GM18499 (cell line): ENCODE data around the gene MAPKAPK2.
"Not testable (repeated sequence)": the region's sequence is repeated elsewhere in the genome, so short reads cannot be mapped to it uniquely, and the experiment has no call there.

Experiments
- ATAC-seq: cut with Tn5 transposase; IDR thresholded peaks from one replicate; pipeline ENCODE4 v1.9.1; 2021; ENCODE audit warnings: moderate number of reproducible peaks; ENCODE audit not compliant: insufficient read depth, unreplicated experiment

MAPKAPK2 gene

DNA sequence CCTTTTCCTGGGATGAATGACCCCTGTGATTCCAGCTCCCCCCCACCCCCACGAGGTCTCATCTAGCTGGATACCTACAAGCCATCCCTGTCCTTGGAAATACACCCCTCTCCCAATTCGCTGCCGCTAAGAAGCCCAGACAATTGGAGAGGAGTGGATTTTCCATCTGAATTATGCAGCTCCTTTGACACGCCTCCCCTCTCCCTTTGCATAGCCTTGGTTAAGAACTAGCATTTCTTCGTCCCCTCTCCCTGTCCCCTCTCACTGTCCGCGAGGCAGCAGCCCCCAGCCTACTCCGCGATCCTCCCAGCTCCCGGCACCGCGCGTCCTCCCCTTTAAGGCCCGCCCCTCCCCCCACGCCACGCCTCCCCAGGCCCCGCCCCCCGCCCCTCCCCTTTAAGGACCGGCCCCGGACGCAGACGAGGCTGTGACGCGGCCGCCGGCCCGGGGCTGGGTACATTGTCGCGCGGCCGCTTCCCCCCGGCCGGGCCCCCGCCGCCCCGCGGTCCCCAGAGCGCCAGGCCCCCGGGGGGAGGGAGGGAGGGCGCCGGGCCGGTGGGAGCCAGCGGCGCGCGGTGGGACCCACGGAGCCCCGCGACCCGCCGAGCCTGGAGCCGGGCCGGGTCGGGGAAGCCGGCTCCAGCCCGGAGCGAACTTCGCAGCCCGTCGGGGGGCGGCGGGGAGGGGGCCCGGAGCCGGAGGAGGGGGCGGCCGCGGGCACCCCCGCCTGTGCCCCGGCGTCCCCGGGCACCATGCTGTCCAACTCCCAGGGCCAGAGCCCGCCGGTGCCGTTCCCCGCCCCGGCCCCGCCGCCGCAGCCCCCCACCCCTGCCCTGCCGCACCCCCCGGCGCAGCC, at the start of gene MAPKAPK2:
Gene MAPKAPK2, plus strand, starts transcription at position 428 of the 856 bp plus-strand sequence. Its CDS starts 325 bp downstream, at position 753.
- no peak for ATAC-seq

- ATAC-seq: peak; percentile 64
Observed at GRCh38 chr1:206635080-206635977, 49.4 kb upstream of the MAPKAPK2 start, which contains the start of gene DYRK3. DYRK3 (plus strand) TSS chr1:206635536; CDS start chr1:206635704, 168 bp downstream.

- no peak for ATAC-seq
Observed at GRCh38 chr1:206635978-206636345, 48.7 kb upstream of the MAPKAPK2 start.

DNA sequence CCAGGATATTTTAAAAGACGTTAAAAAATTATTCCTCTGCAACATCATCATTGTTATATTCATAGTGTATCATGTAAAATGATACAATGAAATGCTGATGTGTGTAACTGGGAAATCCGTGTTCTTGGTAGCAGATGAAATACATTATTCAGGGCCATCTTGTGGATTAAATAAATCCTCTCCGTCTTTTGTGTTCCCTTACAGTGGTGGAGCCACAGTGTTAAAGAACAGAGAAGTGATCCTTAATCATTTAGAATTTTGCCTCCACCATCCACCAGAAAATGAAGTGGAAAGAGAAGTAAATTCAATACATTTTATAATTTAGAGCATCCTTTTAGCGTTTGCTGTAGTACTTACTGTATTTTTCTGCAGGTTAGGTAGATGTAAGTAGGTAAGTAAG, 48.0 kb upstream of the MAPKAPK2 start:
- no peak for ATAC-seq

- ATAC-seq: no peak
Observed at GRCh38 chr1:206637605-206638004, 47.1 kb upstream of the MAPKAPK2 start.

- not testable (repeated sequence) for ATAC-seq
Observed at GRCh38 chr1:206642074-206642473, 42.6 kb upstream of the MAPKAPK2 start.

DNA sequence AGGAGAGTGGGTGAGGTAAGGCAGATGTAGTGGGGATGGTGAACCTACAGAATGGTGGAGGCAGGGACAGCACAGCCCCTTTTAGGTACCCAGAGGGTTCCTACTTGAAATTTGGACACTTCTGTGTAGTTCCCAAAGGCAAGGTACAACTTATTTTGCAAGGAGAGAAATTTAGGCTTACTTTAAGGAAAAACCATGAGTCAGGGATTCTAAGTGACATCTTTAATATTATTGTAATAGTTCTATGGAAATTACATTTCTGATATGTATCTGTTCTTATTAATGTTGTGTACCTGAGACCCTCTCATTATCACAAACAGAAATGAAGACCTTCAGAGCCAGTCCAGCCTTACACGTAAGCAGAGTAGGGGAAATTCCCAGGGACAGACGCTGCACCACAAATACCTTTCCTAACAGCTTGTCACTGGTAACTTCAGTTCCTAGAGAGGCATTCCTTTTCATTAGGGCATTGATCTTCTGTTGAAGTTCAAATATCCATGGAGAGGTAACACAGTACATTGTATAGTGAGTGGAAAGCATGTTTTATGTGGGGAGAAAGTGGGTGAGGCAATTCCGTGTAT, 41.5 kb upstream of the MAPKAPK2 start:
- ATAC-seq: no peak

- ATAC-seq: no peak
Observed at GRCh38 chr1:206646504-206646903, 38.2 kb upstream of the MAPKAPK2 start.

GRCh38 chr1:206647224-206647623, 37.5 kb upstream of the MAPKAPK2 start:
- ATAC-seq: no peak

DNA sequence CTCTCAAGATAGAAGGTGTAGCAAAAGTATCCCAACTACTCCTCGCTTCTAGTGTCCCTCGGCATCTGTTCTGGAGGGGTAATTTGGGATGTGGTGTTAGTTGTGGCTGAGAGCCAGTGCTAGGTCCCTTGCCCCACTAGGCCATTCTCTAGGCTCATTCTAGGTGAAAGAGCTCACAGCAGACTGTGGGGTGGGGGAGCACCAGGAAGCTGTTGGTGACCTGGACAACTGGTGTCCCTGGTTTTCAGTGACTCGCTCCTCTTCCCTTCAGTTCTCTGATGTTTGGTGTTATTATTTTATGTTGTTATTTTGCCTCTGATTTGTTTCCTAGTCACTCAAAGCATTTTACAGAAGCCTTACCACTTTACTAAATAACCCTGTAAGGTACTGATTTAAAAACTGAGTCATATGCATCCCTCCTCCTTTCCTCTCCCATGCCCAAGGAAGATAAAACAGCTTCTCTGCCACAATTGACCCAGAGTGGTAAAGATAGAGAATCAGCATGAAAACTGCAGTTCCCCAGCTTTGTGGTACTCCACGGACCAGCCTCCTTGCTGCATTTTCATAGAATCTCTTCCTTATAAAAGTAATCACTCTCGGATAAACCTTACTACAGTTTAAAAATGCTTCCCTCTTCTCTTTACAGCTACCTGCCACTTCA, 35.3 kb upstream of the MAPKAPK2 start:
- ATAC-seq: no peak

- ATAC-seq: no peak
Observed at GRCh38 chr1:206651014-206651413, 33.7 kb upstream of the MAPKAPK2 start.

GRCh38 chr1:206651958-206652890, 32.5 kb upstream of the MAPKAPK2 start:
- ATAC-seq: no peak

GRCh38 chr1:206653715-206654459, 30.8 kb upstream of the MAPKAPK2 start:
- ATAC-seq: no peak

- ATAC-seq: no peak
Observed at GRCh38 chr1:206654828-206655227, 29.9 kb upstream of the MAPKAPK2 start.

GRCh38 chr1:206655471-206655882, 29.2 kb upstream of the MAPKAPK2 start:
- ATAC-seq: no peak

DNA sequence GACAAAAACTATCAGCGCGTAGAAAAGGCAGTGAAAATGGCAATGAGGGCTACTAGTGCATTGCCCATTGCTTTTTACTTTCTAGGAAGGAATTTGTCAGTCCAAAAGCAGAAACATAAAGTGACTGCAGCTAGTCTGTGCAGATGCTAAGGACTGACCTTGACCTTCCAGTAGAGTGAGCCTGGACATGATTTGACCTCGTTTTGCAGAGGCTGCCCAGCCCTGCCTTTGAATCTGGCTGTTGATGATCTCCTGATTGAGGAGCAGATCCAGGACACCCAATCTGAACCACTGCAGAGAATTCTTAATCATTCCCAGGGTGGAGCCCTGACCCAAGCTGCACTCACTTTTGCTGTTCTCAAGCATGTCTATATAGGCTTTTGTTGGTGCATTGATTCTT, 27.8 kb upstream of the MAPKAPK2 start:
- ATAC-seq: no peak

GRCh38 chr1:206657751-206658150, 27.0 kb upstream of the MAPKAPK2 start:
- ATAC-seq: no peak

- no peak for ATAC-seq
Observed at GRCh38 chr1:206658264-206658980, 26.3 kb upstream of the MAPKAPK2 start.
